DOHH2 (cell line): ENCODE measurements around the gene C1orf122.

Experiments
- H3F3A ChIP-seq: fragments of 200-600 bp; sonication (generic), shearing (Covaris generic); 2 replicates; pipeline ENCODE4 v1.6.0; 2016; ENCODE audit warnings: antibody characterized with exemption, mild to moderate bottlenecking; ENCODE audit not compliant: control insufficient read depth, insufficient read depth
- H3K27ac ChIP-seq: fragments of 200-600 bp; sonication (generic); 2 replicates; pipeline ENCODE4 v1.5.1; 2014; ENCODE audit warnings: low read depth, mild to moderate bottlenecking, low read length, moderate library complexity
- H3K27me3 ChIP-seq: fragments of 200-600 bp; sonication (generic); 2 replicates; pipeline ENCODE4 v1.6.1; 2014; ENCODE audit warnings: mild to moderate bottlenecking, low read length, mixed read lengths; ENCODE audit not compliant: control insufficient read depth
- H3K36me3 ChIP-seq: fragments of 200-600 bp; sonication (generic); 2 replicates; pipeline ENCODE4 v1.6.1; 2014; ENCODE audit warnings: mild to moderate bottlenecking, low read length, moderate library complexity, mixed read lengths; ENCODE audit not compliant: control insufficient read depth
- H3K4me1 ChIP-seq: fragments of 200-600 bp; sonication (generic); 2 replicates; pipeline ENCODE4 v1.6.1; 2014; ENCODE audit warnings: mild to moderate bottlenecking, low read length, mixed read lengths; ENCODE audit not compliant: control insufficient read depth
- H3K4me2 ChIP-seq: fragments of 200-600 bp; sonication (generic); 2 replicates; pipeline ENCODE4 v1.6.0; 2014; ENCODE audit warnings: mild to moderate bottlenecking, low read length, moderate library complexity
- H3K4me3 ChIP-seq: fragments of 200-600 bp; sonication (generic); 2 replicates; pipeline ENCODE4 v1.5.1; 2014; ENCODE audit warnings: mild to moderate bottlenecking, low read length, mixed read lengths
- H3K79me2 ChIP-seq: fragments of 200-600 bp; sonication (generic); 2 replicates; pipeline ENCODE4 v1.6.1; 2014; ENCODE audit warnings: mild to moderate bottlenecking, low read length, mixed read lengths; ENCODE audit not compliant: control insufficient read depth
- H3K9me2 ChIP-seq: fragments of 200-600 bp; sonication (generic); replicated peaks from 2 replicates; pipeline ENCODE4 v1.6.1; 2014; ENCODE audit warnings: mild to moderate bottlenecking, low read length, mixed read lengths; ENCODE audit not compliant: control insufficient read depth
- H3K9me3 ChIP-seq: fragments of 200-600 bp; sonication (generic); 2 replicates; pipeline ENCODE4 v1.6.1; 2014; ENCODE audit warnings: antibody characterized with exemption, low read length, mixed read lengths; ENCODE audit not compliant: control insufficient read depth, insufficient read depth
- H4K20me1 ChIP-seq: fragments of 200-600 bp; sonication (generic); 2 replicates; pipeline ENCODE4 v1.6.0; 2014; ENCODE audit warnings: low read depth, mild to moderate bottlenecking, antibody characterized with exemption, low read length, moderate library complexity; ENCODE audit not compliant: control insufficient read depth, insufficient read depth
- CTCF ChIP-seq: fragments of 200-600 bp; sonication (generic); IDR thresholded peaks from one replicate; pipeline ENCODE4 v1.5.1; 2014; ENCODE audit warnings: antibody characterized with exemption, mild to moderate bottlenecking, low read depth, low read length; ENCODE audit not compliant: poor library complexity, severe bottlenecking
- EZH2phosphoT487 ChIP-seq: fragments of 200-600 bp; sonication (generic); IDR thresholded peaks from 2 replicates; pipeline ENCODE4 v1.6.1; 2017; ENCODE audit warnings: borderline replicate concordance, mild to moderate bottlenecking, antibody characterized with exemption, low read length, moderate library complexity, mixed read lengths

The C1orf122 gene

GRCh38 chr1:37795340-37796125 lies 12.1 kb upstream of the C1orf122 start:
- Histone ChIP-seq H3K4me2 (peak overlapping the region; percentile 96), H4K20me1 (no peaks in the 10 kb centered on the region), H3K36me3 (peaks cover 43% of the 10 kb centered on the region), H3K9me2 (no peaks in the 10 kb centered on the region), H3K27me3 (no peaks in the 10 kb centered on the region), H3K79me2 (peaks cover 19% of the 10 kb centered on the region), H3K4me1 (peaks cover 17% of the 10 kb centered on the region), H3K27ac (no peak overlapping the region), H3K9me3 (no peaks in the 10 kb centered on the region), H3F3A (0 out of 2 replicates have a peak, but pooled peaks cover 2% of the 10 kb centered on the region), H3K4me3 (peak overlapping the region; percentile 89)
- TF ChIP-seq CTCF (no peak), EZH2phosphoT487 (no peak)

- Histone ChIP-seq H3K9me3 (no peaks in the 10 kb centered on the region), H3K4me2 (no peak overlapping the region), H3K9me2 (no peaks in the 10 kb centered on the region), H3K4me3 (no peak overlapping the region), H3F3A (peaks cover 12% of the 10 kb centered on the region), H3K36me3 (peaks cover 62% of the 10 kb centered on the region), H3K4me1 (peaks cover 17% of the 10 kb centered on the region), H3K79me2 (peaks cover 27% of the 10 kb centered on the region), H3K27me3 (no peaks in the 10 kb centered on the region), H3K27ac (no peak overlapping the region), H4K20me1 (no peaks in the 10 kb centered on the region)
- TF ChIP-seq CTCF (no peak), EZH2phosphoT487 (no peak)
Observed at GRCh38 chr1:37797750-37798345, 9.7 kb upstream of the C1orf122 start.

GRCh38 chr1:37802439-37802838 lies 5.2 kb upstream of the C1orf122 start:
- H3K27ac ChIP-seq: no peak overlapping the region
- no peaks in the 10 kb centered on the region for H3K9me2 ChIP-seq
- H3K36me3 ChIP-seq: peaks cover 92% of the 10 kb centered on the region
- no peaks in the 10 kb centered on the region for H3K9me3 ChIP-seq
- H3K27me3 ChIP-seq: no peaks in the 10 kb centered on the region
- H3K79me2 ChIP-seq: peaks cover 51% of the 10 kb centered on the region
- H4K20me1 ChIP-seq: peaks cover 9% of the 10 kb centered on the region
- H3F3A ChIP-seq: peaks cover 23% of the 10 kb centered on the region
- TF ChIP-seq CTCF: no peak
- no peak for TF ChIP-seq EZH2phosphoT487
- no peak overlapping the region for H3K4me2 ChIP-seq
- no peak overlapping the region for H3K4me3 ChIP-seq
- H3K4me1 ChIP-seq: peaks cover 8% of the 10 kb centered on the region
